Gastrocnemius medialis (tissue), 4 donors: ENCODE results near the gene MRTFA.

Experiments used
- CTCF ChIP-seq, 5 experiments: fragments of 450-650 bp in 3 of 5; fragments of 200-600 bp in 2 of 5; sonication (generic) in 2 of 5; IDR thresholded peaks in 4 of 5; conservative IDR thresholded peaks in 1 of 5; 1 replicate in 4 of 5; 2 replicates in 1 of 5; pipeline ENCODE4 v1.5.1; 2016 to 2019; ENCODE audit warnings: antibody characterized with exemption in 5 of 5, mild to moderate bottlenecking in 3 of 5, moderate library complexity in 3 of 5
- POLR2A ChIP-seq, 2 donors: fragments of 450-650 bp; IDR thresholded peaks; one replicate each; pipeline ENCODE4 v1.6.1; 2017; ENCODE audit warnings: antibody characterized with exemption in 2 of 2, mild to moderate bottlenecking in 2 of 2, moderate library complexity in 2 of 2

GRCh38 chr22:40419718-40420117 is 216.8 kb downstream of the MRTFA start:
- TF ChIP-seq POLR2A (IDR thresholded peaks at IDR 0.05) (no peak), CTCF (IDR thresholded peaks at IDR 0.05 in 4 of 5, conservative IDR thresholded peaks at IDR 0.05 in 1 of 5) (no peak)
